Measurements from ENCODE around the gene ALX4.

Gene ALX4

DNA sequence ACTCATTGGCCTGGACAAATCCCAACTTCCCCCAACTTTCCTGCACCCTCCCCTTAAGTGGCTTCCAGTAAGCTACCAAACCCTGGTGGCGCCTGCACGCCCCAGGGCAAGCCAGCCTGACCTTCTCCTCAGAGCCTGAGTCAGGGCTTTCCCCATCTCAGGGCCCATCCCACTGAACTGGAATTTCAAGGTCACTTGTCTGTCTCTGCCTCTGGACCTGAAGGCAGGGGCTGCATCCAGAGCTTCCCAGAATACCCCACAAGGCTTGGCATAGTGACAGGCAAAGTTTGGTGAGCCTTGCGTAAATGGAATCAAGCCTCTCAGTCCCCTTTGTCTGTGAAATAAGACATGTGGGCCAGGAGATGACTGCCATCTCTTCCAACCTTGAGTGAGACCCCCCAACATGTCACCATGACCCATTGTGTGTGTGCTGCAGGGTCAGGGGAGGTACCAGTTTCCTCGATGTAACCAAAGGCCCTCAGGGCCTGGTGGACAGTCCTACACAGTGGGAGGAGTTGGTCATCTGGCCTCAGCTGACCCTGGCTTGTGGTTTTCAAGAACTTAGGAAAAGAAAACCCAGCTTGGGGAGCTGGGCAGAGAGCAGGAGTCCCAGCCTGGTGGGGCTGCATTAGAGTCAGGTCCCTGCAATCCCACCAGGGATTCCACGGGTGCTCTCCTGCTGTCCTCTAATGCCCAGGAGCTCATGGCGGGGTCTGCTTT lies 8.9 kb downstream of the ALX4 start:
- DNase-seq (ENCODE audit: low spot score), result no peak

DNA sequence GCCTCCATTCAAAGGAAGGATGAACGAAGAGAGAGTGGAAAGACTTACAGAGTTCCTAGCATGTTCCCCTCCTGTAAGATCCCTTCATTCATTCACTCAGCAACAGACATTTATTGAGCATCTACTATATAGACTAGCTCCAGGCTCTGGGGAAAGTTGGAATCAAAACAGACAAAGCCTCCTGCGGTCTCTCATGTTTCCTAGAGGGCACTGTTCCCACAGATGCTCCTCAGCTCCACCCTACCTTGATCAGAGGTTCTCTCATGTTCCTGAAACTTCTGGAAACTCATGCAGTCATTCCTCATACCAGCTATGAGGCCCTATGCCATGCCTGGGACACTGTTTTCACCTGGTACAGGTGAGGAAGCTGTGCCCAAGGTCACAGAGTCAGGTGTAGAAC lies 11.1 kb downstream of the ALX4 start:
- no peak for DNase-seq (ENCODE audit: low spot score)

DNA sequence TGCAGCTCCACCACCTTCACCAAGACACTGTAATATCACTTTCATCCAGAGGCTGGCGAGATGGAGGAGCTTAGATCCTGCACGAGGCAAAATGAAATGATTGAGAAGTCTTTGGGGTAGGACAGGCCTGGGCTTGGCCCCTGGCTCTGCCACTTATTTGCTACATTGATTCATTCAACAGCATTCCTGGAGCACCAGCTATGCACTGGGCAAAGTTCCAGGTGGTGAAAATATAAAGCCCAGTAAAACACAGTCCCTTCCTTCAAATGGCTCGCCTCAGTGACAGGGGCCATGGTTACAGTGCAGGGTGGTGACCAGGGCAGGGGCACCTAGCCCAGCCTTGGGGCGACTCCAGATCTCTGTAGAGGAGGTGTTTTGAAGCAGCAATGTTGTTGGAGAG lies 19.7 kb downstream of the ALX4 start:
- no peak for DNase-seq (ENCODE audit: low spot score)

DNA sequence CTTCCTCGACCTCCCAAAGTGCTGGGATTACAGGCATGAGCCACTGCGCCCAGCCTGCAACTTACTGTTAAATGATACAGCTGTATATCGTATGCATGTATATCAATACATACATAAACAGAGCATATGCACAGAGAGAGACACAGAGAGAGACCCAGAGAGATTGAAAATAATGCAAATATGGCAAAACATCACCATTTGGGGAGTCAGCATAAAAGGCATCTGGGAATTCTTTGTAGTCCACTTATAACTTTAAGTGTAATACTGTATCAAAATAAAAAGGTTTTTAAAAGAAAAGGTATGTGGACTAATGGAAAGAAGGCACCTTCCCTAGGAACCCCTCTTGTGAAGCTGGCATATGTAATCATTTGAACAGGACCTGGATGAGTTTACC lies 21.8 kb downstream of the ALX4 start:
- no peak for DNase-seq (ENCODE audit: low spot score)

DNA sequence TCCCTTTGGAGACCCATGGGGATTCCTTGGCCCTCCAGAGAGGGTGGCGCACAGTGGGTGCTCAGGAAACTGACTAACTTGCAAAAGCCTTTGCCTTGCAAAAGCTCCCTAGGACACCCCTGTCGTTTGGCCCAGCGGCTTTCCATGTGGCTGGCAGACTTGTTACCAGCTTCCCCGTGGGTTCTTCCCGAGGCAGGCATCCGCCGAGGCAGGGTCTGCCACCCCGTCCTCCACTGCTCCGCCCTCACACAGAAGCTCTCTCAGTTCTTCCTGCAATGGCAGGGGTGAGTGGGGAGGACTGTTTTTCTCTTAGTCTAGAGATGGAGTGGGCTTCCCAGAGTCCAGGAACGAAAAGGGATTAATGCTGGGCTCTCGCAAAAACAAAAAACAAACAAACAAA lies 23.0 kb downstream of the ALX4 start:
- DNase-seq (ENCODE audit: low spot score), result no peak

DNA sequence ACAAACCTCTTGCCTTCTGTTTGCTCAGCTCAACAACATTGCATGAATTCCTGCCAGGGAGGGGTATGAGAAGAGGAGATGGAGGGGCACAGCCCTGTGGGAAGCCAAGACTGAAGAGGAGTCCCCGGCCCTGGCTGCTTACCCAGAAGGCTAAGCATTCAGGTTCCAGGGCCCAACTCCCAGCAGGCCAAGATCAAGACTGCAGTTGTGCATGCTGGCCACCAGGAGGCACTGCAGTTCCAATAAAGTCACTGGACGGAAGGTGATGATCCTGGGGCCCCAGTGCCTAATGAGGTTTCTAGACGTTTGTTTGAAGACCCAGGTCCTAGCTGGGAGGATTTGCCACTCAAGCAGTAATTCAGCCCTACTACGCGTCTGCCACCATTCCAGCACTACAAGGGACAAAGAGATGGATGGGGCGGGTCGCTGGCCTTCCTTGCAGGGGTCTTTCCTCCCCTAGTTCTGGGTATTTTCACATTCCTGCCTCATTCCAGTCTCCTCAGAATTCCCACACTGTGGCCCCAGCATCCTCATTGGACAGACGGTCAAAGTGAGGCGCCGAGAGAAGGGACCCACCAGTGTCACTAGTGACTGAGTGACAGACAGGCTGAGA lies 23.6 kb downstream of the ALX4 start:
- DNase-seq (ENCODE audit: low spot score), result peak; percentile 9

DNA sequence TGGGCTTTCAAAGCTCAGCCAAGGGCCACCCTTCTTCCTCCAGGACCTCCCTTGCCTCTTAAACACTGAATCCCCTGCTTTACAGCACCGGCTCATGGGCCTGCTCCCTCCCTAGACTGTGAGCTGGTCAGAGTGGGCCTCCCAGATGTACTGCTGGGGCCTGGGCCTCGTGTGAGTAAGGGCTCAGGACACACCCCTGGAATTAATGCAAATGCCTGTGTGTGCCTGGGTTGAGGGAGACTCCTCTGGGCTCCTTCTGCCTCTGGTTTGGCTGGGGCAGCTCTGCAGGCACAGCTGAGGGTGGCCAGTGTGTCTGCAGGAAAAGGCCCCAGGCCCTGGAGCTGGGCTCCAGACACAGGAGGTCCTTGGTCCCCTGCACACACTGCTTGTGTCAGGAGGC lies 24.2 kb downstream of the ALX4 start:
- no peak for DNase-seq (ENCODE audit: low spot score)

DNA sequence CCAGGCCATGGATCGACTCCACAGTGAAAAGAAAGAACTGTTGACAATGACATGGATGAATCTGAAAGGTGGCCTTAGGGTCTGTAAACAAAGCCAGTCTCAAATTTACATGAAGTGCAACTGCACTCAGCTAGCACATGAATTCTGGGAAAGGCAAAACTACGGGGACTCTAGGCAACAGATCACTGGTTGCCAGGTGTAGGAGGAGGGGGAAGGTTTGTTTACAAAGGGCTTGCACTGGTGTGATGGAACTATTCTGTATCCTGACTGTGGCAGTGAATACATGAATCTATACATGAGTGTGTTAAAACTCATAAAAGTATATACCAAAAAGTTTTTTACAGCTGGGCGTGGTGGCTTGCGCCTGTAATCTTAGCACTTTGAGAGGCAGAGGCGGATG lies 27.3 kb downstream of the ALX4 start:
- no peak for DNase-seq (ENCODE audit: low spot score)

DNA sequence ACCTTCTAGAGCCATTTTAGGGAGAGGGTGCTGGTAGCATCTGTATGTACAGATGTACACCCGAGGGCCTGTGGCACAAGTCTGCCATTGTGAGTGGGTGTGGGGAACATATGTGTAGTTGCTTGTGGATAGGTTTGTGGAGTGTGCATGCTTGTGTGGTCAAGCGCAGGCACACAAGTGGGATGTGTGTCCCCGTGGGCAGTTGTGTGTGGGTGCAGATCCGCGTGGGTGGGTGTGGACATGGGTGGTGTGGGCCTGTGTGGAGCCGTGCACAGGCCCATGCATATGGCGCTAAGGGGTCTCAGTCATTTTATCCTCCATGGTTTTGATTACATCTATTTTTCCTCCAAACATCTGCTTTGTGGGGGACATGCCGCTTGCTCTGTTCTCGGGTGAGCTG lies 28.8 kb downstream of the ALX4 start:
- DNase-seq (ENCODE audit: low spot score), result no peak

DNA sequence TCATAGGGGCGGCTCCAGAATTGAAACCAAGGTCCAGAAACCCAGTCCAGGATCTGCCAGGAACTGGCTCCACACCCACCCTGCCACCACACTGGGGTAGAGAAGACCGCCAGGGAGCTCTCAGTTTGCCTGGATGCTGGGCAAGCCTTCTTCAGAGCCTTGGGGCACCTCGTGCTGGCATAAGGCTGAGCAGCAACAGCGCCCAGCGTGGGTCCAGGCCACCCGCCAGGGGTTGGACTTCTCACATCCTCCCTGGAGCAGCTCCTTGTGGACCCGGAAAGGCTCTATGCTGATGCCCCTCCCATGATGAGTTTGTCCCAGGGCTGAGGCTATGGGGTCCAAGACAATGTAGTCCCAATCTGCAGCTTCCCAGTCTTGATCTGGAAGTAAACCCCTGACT lies 29.7 kb downstream of the ALX4 start:
- no peak for DNase-seq (ENCODE audit: low spot score)

DNA sequence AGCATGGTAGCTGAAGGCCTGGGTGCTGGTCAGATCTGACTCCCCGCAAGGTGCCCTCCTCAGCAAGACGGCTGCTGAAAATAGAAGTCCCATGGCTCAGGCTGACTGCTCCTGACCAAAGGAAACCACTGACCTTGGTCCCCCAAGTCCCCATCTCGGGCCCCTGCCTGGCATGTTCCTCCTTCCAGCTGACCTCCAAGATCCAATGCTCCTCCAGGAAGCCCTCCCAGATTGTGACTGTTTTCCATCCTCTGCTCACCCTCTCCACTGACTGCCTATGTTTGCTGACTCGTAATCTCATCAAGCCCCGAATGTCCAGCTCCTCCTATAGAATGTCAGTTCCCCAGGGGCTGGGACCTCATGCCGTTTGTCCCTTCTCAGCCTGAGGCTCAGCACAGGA lies 30.5 kb downstream of the ALX4 start:
- no peak for DNase-seq (ENCODE audit: low spot score)

DNA sequence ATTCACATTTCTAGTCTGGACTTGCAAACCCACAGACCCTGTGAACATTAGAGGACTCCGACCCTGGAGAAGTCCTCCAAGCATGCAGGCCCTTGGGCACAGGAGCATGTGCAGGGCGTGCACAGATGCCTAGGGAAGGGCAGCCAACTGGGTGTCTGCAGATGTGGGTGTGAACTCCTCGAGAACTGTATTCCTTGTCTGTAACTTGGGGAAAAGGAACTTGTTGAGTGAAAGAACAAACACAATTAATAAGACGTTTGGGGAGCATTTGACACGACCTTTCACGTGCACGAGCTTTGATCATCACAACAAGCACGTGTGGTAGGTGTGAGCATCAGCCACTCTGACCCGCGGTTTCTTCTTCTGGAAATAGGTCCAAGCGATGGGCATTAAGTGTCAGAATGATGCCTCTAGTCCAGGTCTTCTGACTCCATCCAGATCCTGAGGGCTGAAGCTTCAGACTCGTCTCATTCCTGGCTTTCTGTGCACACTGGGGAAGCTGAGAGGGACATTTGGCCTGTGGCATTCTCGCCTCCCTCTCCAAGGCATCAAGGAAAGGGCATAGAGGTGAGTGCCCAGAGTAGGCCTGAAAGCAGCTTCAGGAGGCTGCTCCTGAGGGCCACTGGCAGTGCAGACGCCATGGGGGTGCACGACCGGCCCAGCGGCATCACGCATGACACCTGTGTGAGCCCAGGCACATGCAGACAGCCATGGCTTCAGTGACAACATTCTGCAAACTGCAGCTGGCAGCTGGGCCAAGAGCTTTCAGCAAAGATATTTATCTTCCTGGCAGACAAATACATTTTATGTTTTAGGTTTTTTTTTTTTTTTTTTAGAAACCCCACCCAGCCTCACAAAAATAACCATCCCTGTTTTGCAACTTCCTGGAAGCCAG lies 32.5 kb downstream of the ALX4 start:
- no peak for DNase-seq (ENCODE audit: low spot score)

DNA sequence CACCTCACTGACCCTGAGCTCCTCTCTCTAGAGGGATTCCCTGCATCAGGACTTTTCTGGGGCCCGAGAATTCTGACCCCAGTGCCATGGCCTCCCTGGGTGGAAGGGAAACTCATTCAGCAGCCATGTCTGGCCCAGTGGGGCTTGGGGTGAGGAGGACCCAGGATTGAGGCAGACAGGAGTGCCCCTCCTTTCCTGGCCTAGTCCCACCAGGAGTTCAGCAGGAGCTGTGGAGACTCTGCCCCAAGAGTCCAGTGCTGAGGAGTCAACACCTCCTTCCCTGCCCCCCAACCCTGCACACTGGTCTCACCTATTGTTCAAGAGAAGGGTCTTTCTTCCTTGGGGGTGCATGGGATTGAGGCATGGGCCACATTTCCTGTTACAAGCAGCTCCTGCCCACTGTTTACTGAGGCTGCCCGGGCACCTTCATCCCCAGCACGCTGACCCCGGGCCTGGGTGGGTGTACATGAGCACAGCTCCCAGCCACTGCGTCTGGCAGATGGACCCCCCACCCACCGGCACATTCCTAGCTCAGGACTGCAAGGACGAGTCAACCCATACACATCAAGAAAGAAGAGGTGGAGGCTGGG lies 33.9 kb downstream of the ALX4 start:
- no peak for DNase-seq (ENCODE audit: low spot score)

DNA sequence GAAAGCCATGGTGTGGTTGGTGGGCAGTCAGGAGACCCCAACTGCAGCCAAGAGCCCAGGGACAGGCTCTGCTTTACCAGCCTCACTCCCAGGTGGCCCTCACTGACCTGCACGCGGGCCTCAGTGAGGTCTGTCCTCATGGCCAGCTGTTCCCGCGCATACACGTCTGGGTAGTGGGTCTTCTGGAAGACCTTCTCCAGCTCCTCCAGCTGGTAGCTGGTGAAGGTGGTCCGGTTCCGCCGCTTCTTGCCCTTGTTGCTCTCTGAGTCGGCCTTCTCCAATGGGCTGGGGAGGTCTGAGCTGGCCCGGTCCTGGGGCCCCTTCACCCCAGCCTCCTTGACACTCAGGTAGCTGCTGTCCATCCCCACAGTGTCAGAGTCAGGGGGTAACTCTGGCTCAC lies 34.7 kb downstream of the ALX4 start:
- DNase-seq (ENCODE audit: low spot score), result no peak

DNA sequence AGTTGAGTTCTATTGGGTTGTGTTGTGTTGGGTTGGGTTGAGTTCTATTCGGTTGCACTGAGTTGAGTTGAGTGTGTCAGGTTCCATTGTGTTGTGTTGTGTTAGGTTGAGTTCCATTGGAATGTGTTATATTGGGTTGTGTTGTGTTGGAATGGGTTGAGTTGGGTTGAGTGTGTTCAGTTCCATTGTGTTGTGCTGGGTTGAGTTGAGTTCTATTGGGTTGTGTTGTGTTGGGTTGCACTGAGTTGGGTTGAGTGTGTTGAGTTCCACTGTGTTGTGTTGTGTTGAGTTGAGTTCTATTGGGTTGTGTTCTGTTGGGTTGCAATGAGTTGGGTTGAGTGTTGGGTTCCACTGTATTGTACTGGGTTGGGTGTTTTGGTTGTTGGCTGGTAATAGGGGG lies 35.5 kb downstream of the ALX4 start:
- DNase-seq (ENCODE audit: low spot score), result no peak

DNA sequence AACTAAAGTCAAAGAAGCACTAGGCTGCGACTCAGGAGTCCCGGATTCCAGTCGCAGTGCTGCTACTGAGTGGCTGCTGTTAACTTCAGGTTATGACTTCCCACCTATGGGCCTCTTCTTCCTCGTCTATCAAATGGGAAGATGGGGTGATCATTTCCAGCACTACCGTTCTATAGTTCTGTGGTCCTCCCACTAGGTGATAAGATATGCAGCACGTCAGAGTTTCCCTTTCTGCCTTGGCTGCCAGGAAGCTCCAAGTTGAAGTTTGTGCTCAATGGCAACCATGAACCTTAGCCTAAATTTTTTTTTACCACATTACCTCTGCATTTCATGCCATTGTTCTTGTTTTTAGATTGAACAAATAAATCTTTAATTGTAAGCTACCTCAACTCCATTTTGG lies 38.7 kb downstream of the ALX4 start:
- no peak for DNase-seq (ENCODE audit: low spot score)

DNA sequence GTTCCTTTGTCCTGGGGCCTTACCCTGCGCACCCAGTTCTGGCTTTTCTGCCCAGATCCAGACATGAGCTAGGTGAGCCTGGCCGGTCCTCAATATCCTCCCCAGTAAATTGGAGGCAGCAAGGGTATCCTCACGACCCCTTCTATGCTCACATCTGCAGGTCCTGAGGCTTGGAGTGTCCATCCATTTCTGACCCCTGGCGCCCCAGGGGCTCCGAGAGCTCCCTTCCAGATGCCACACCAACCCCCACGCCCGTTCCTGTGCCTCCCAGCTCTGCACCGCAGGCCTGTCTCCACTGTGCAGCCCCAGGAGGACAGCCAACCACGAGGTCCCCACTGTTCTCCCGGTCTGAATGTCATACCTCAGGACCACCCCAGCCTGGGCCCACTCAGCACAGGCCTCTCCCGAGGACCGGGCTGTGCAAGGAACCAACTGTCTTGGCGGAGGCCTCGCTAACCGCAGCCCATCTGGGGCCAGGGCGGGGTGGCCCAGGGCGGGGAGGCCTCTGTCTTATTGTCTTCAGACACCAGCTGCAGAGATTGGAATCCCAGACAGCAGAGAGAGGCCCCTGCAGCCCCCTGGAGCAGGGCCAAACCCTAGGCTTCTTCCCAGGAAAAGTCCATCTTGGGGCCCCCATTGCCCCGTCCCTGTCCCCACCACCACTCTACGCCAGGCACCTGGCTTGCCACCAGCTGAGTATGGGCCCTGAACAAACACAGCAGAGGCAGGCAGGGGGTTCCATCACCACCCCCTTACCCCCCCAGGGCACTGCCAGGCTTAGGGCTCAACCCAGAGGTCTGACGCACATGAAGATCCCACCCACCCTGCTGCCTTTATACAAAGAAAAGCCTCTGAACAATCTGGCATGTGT lies 39.3 kb downstream of the ALX4 start:
- DNase-seq (ENCODE audit: low spot score), result no peak

DNA sequence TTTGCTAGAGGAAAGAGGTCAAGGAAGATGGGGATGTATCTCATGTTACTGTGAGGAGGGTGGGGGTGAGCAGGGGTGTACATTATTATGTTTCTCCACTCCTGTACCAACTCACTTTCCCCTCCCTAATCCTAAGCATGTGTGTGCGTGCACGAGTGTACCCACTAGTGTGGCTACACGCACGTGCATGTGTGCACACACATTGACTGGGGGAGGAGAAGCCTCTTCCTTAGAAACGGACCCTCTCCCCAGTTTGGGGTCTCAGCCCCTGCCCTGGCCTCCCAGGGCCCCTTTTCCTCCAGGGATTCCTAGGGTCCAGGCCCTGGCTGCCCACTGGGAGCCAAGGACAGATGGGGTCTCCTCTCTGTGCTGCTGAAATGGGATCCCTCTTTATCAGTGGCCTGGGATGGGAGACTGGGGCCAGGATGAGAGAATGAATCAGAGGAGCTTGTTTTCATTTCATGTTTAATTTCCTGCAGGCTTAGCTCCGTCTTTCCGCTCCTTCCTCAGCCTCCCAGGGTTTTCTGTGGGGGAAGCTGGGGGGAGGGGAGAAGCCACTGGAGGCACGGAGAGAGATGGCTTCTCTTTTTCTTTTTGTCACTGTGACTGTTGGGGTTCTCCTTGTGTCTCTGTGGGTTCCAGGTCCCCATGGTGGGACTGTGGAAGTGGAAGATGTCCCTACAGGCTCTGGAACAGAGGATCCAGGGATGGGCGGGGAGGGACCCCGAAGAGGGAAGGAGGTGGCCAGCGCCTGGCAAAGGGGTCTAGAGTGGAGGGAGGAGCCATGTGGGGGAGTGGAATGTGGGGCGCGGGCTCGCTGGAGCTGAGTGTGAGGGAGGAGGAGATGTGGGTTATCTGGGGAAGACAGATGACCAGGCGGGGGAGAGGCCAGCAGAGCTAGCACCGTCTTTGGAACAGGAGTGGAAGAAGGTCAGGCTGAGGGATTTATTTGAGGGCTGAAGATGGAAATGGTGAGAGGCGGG lies 40.3 kb downstream of the ALX4 start:
- DNase-seq (ENCODE audit: low spot score), result no peak

DNA sequence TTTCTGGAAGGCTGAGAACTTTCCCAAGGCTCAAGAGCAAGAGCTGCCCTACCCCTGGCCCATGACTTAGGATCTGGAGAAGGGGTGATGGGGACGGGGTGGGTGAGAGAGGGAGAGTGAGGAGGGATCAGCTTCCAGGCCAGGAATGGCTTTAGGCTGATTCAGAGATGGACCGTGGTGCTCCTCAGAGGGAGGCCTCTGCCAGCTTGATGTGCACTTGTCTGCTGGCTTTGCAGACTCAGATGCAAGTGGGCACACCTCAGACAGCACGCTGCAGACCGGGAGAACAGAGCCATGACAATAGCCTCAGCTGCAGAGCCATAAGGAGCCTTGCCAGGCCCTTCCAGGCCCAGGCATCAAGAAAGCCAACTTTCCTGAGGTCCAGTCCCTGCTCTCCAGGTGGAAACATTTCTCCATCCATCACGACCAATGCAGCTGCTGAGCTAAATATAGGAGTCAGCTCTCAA lies 41.3 kb downstream of the ALX4 start:
- DNase-seq (ENCODE audit: low spot score), result no peak
